Muscle of arm (tissue), 12 donors: ENCODE measurements around the gene TIGD1. TPM values are rescaled to one million over a fixed set of nuclear protein-coding genes. Genes with fewer than 3 reads are reported as not detected.
"Not testable (repeated sequence)": the region's sequence is repeated elsewhere in the genome, so short reads cannot be mapped to it uniquely, and the experiment has no call there.

Experiments
- DNase-seq: peaks from one replicate; pipeline ENCODE4 v3.0.0-alpha.2; 2013
- polyA plus RNA-seq, 12 donors: library from polyadenylated mRNA; unstranded; fragments of 120-200 nt; gene quantifications; one replicate each; pipeline ENCODE4 v1.2.1, GENCODE V29; 2013; ENCODE audit not compliant: insufficient read length in 12 of 12

TIGD1 gene
- polyA plus RNA-seq, 12 donors = 4.0 to 9.1 (median 6.8) TPM; not detected in 1

GRCh38 chr2:232541195-232541960, 9.0 kb downstream of the TIGD1 start:
- no peak for DNase-seq

GRCh38 chr2:232540441-232541041, 9.8 kb downstream of the TIGD1 start:
- no peak for DNase-seq

- DNase-seq = no peak
Measured at GRCh38 chr2:232539298-232540231, 10.8 kb downstream of the TIGD1 start, which contains the start of gene CHRNG. Gene CHRNG (plus strand): TSS chr2:232539692. CDS start chr2:232539748, 56 bp downstream.

- DNase-seq = no peak
Measured at GRCh38 chr2:232538671-232539070, 11.7 kb downstream of the TIGD1 start.

- DNase-seq = no peak
Measured at GRCh38 chr2:232537499-232537898, 12.9 kb downstream of the TIGD1 start.

- no peak for DNase-seq
Measured at GRCh38 chr2:232537079-232537478, 13.3 kb downstream of the TIGD1 start.

GRCh38 chr2:232535761-232536530, 14.4 kb downstream of the TIGD1 start:
- DNase-seq = no peak

- DNase-seq = no peak
Measured at GRCh38 chr2:232534940-232535651, 15.3 kb downstream of the TIGD1 start.

- DNase-seq = no peak
Measured at GRCh38 chr2:232533944-232534710, 16.2 kb downstream of the TIGD1 start.

GRCh38 chr2:232532821-232533220, 17.5 kb downstream of the TIGD1 start:
- not testable (repeated sequence) for DNase-seq

- DNase-seq = no peak
Measured at GRCh38 chr2:232532419-232532818, 17.9 kb downstream of the TIGD1 start.

- DNase-seq = no peak
Measured at GRCh38 chr2:232530626-232531260, 19.6 kb downstream of the TIGD1 start.

GRCh38 chr2:232529806-232530547, 20.4 kb downstream of the TIGD1 start:
- DNase-seq = no peak

GRCh38 chr2:232528746-232529460, 21.5 kb downstream of the TIGD1 start:
- no peak for DNase-seq

GRCh38 chr2:232527905-232528470, 22.4 kb downstream of the TIGD1 start:
- no peak for DNase-seq

GRCh38 chr2:232526372-232526941, 23.9 kb downstream of the TIGD1 start:
- DNase-seq = no peak

- DNase-seq = peak; percentile 54
Measured at GRCh38 chr2:232525791-232526371, 24.5 kb downstream of the TIGD1 start, which contains the start of gene CHRND. Gene CHRND (plus strand): TSS chr2:232526160. CDS start chr2:232526216, 56 bp downstream.
